GM21576 (cell line): ENCODE measurements around the gene PXDC1.
"Not testable (repeated sequence)": the region's sequence is repeated elsewhere in the genome, so short reads cannot be mapped to it uniquely, and the experiment has no call there.

Source experiments
- ATAC-seq: cut with Tn5 transposase; IDR thresholded peaks from one replicate; pipeline ENCODE4 v1.9.1; 2021; ENCODE audit warnings: mild to moderate bottlenecking, moderate library complexity; ENCODE audit not compliant: unreplicated experiment

Gene PXDC1

DNA sequence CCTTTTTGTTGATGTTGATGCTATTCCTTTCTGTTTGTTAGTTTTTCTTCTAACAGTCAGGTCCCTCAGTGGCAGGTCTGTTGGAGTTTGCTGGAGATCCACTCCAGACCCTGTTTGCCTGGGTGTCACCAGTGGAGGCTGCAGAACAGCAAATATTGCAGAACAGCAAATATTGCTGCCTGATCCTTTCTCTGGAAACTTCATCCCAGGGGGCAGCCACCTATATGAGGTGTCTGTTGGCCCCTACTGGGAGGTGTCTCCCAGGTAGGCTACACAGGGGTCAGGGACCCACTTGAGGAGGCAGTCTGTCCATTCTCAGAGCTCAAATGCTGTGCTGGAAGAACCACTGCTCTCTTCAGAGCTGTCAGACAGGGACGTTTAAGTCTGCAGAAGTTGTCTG lies 74.2 kb downstream of the PXDC1 start:
- not testable (repeated sequence) for ATAC-seq
